T-helper 22 cell (primary cell): ENCODE data around the gene CFAP58.
"Not testable (repeated sequence)": the region's sequence is repeated elsewhere in the genome, so short reads cannot be mapped to it uniquely, and the experiment has no call there.

Experiments
- DNase-seq: peaks from one replicate; pipeline ENCODE4 v3.0.0-alpha.2; 2020; ENCODE audit warnings: low read depth

Gene CFAP58

DNA sequence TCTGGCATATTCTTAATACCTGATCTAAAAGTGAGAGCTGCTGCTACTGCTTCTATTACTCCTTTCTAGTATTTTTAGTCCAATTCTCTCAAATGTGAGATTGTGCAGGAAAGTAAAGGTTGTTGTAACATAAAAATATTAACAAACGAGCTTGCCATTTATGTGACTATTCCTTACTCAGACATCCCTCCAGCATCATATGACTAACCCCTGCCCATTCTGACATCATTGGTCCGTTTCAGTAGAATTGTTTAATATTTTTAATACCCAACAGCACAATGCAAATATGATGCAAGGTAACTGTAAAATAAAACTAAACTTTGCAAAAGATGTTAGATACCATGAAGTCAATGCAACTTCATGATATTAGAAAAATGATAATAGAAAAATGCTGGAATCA, 83.6 kb downstream of the CFAP58 start:
- no peak for DNase-seq

DNA sequence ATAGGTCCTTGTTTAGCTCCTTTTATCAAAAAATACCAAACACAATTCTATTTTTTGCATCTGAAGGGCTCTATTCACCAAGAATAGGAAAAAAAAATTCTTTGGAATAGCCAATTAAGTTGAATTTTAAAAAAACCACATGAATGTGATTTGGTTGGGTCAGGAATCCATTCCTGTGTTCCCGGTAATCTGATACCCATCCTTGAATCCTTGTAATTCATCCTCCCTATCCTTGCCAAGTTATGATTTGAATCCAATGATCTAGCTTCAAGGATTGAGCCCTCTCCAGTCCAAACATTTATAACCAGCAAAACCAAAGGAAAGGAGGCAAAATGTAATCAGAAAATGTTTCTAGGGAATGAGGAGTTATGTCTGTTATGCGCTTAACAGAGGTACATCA, 86.6 kb downstream of the CFAP58 start:
- DNase-seq: no peak

DNA sequence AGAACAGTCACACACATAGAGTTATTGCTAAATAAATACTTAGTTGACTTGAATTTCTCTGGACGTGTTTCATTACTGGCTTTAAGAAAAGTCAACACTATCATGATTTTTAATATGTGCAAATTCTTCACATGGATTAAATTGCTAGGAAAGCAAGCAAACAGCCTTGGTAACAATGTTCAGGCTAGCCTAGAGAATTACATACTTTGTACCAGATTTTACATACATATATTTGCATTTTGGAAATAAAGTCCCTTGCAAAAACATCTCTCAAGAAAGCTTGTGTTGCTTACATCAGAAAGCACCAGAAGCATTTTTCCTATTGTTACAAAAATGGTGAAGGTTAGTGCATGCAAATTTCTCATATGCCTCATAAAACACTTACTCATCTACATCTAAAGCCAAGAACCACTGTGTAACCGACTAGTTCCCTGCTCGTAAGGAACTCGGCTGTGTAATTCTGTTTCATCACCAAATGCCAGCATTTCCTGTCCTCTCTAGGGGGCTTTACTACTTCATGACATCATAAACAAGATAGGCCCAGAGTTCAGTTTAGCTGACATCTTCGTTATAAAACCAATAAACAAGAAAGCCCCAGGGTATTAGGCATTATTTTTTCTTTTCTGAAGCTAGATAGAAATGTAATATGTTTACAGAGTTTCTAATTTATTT, 87.8 kb downstream of the CFAP58 start:
- no peak for DNase-seq

DNA sequence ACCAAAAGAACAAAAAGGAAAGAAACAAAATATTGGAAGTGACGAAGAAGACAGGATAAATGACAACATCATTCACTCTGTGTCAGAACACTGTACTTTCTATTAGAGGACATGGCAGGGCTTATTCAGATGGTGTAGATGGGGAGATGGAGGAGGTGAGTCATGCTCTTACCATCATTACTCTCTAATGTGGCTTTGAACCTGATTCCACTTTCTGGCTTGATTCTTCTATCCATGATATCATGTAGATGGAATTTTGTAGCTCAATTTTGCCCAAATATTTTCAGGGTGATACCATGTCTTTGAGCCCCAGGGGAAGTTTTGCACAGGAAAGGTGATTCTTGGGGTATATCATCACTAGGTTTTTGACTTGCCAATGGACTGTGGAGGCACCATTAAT, 91.7 kb downstream of the CFAP58 start:
- DNase-seq: no peak

DNA sequence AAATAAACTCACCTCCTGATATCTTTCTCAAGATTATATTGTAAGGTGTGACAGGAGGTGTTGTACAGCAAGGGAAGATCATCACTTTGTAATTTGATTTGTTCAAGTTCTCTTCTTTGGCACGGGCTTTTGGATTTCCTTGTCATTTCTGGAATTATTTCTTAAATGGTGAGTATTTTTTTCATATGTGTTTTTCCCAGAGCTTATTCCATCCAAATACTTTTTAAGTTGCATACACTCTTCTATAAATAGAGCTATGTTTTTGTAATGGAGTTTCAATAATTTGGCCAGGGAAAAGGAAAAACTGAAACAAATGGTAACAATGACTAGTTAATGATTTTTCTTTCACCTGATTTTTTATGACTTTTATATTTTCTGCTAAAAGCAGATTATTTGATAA, 92.5 kb downstream of the CFAP58 start:
- DNase-seq: no peak

DNA sequence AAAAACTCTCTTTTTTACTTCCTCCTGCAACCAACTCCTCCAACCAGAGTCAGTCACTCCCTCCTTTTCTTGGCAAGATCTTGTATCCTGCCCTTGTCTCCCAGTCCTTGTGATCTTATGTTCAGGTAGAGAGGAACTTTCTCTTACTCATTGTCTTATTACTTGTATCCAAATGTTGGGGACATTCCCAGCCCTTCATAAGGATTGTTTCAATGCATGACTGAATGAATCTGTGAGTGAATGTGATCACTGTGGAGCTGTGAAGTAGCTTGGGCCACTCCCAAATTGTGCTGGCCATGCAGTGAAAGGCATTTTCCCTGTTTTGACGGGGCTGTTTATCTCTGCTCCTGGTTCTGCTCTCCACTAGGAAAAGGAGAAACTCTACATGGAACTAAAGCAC, 93.7 kb downstream of the CFAP58 start:
- no peak for DNase-seq

DNA sequence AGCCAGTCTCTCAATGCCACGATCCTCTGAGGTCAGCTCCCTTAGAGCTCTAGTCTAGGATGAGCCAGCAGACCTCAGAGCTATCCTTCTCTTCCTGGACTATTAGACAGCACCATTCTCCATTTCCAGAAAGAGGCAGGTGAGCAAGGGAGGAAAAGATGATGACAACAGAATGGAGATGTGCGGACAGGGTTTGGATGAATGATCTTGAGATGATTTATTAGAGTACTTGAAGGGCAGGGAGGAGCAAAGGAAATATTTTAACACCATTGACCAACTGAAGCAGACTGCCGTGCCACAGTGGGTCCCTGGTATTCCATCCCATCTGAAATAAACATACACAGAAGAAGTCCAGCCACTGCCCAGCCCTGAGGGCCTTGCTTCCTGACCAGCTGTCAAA, 94.3 kb downstream of the CFAP58 start:
- no peak for DNase-seq

DNA sequence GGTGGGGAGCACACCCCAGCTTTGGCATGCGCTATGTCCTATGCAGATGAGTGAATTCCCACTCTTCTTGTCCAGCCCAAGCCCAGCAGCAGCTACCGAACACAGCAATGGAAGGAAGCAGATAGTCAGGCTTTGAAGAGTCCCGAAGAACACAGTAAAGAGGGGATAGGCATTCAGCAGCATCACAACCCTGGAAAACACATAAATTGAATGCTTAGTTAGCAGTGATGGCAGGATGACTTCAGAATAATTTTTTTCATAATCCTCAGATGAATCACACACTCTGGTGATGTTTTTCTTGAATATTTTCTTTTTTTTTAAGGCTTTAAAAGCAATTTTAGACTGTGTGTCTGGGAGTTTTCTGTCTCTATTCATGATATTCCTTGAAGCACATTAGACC, 95.8 kb downstream of the CFAP58 start:
- no peak for DNase-seq

DNA sequence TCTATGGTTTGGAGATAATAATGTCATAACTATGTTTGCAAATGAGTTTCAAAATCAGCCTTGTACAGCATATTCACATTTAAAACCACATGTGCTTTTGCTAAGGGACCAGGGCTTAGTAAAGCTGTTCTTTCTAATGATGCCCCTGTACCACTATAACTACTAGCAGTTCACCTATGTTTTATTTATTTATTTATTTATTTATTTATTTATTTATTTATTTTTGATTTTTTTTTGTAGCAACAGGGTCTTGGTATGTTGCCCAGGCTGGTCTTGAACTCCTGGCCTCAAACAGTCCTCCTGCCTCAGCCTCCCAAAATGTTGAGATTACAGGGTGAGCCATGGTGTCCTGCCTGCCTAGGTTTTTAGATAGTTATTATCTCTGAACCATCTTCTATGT, 96.9 kb downstream of the CFAP58 start:
- no peak for DNase-seq

DNA sequence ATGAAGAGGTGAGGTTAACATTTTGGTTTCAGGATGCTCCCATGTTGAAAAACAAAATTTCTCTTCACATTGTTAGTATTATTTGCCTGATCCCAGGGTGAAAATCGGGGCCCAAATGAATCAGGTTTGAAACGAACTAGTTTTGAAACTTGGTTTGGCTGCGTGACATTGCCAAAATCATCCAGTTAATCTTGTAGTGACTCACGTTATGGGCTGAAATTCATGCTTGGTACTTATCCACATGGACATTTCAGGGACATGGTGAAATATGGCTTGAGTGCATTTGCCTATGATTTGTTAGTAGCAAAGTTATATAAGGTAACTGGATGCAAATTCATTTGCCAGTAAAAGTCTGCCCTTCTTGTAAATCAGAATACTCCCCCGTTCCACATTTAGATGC, 97.3 kb downstream of the CFAP58 start:
- DNase-seq: no peak

DNA sequence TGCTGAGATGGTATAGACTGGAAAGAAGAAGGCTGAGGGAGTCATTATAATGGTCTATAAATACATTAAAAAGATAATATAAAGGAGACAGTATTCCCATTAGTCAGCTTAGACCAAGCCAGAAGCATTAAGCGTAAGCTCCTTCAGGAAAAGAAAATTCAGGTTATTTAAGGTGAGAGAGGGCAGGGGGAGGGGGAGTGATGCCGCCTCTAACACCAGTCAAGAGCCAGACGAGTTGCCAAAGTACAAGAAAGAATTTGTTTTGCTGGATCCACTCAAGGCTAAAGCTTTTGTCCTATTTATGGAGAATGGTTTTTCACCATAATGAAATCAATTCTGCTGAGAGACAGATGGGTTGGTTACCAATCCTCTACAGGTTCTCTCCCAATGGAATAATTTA, 99.3 kb downstream of the CFAP58 start:
- no peak for DNase-seq

DNA sequence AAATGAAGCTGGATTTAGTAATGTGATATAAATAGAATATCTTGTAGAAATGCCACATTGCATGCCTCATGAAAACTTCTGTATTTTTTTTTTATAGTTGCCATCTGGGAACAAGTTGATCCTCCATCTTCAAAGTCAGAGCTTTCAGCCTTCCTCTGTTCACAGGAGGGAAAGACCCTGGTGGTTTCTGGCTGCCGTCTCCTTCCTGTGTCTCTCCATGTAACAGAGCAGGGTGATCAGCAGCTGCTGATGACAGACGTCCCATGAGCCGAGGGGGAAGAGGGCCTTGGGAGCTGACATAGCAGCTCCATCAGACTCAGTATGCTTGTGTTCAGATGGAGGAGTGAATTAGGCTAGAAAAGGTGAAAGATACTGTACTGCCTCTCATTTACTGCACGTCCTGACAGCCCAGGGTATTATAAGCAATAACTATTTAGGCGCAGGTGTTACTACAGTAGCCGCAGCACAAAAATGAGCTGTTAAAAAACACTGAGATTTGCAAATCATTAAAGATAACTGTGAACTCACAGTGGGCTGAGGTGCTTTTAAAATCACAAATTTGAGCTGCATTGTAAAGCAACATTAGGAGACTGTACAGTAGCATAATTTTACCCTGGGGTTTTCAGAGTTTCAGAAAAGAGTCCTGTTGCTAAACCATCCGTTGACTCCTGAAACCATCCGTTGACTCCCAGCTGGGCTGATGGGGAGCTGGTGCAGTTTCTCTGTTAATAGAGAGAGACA, 103.3 kb downstream of the CFAP58 start:
- DNase-seq: no peak

DNA sequence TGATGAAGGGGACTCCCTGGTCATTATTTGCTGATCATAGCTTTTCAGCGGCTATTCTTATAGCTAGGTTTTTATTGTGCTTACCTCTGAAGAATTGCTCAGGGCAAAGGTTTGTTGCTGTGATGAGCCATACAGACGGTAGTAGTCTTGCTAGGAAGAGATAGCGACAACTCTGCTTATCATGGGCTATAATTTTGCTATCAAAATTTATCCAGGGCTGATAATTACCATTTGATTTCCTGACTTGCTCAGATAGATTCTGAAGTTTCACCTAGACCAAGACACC, 103.9 kb downstream of the CFAP58 start:
- no peak for DNase-seq

DNA sequence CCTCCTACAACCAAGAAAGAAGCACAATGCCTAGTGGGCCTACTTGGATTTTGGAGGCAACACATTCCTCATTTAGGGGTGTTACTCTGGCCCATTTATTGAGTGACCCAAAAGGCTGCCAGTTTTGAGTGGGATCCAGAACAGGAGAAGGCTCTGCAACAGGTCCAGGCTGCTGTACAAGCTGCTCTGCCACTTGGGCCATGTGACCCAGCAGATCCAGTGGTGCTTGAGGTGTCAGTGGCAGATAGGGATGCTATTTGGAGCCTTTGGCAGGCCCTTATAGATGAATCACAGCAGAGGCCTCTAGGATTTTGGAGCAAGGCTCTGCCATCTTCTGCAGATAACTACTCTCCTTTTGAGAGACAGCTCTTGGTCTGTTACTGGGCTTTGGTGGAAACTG, 111.9 kb downstream of the CFAP58 start:
- DNase-seq: not testable (repeated sequence)

DNA sequence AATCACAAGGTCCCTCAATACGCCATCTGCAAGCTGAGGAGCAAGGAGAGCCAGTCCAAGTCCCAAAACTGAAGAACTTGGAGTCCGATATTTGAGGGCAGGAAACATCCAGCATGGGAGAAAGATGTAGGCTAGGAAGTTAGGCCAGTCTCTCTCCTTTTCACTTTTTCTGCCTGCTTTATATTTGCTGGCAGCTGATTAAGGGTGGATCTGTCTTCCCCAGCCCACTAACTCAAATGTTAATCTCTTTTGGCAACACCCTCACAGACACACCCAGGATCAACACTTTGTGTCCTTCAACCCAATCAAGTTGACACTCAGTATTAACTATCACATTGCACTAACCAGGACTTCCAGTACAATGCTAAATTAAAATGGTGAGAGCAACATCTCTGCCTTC, 115.2 kb downstream of the CFAP58 start:
- DNase-seq: not testable (repeated sequence)

DNA sequence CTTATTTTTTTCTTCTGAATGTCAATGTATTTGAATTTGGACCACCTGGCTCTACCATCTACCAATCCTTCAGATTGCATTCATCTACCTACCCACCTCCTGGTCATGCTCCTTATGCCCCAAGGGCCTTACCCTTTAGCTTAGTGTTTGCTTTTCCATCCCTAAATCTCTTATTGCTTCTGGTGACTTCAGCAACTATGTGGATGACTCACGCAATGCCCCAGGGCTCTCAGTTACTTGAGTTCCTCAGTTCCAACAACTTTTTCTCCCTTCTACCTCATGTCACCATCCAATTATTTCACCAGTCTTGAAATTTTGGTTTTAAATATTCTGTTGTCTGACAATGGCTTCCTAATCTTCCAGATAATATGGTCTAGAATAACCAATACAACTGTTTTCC, 118.9 kb downstream of the CFAP58 start:
- no peak for DNase-seq

DNA sequence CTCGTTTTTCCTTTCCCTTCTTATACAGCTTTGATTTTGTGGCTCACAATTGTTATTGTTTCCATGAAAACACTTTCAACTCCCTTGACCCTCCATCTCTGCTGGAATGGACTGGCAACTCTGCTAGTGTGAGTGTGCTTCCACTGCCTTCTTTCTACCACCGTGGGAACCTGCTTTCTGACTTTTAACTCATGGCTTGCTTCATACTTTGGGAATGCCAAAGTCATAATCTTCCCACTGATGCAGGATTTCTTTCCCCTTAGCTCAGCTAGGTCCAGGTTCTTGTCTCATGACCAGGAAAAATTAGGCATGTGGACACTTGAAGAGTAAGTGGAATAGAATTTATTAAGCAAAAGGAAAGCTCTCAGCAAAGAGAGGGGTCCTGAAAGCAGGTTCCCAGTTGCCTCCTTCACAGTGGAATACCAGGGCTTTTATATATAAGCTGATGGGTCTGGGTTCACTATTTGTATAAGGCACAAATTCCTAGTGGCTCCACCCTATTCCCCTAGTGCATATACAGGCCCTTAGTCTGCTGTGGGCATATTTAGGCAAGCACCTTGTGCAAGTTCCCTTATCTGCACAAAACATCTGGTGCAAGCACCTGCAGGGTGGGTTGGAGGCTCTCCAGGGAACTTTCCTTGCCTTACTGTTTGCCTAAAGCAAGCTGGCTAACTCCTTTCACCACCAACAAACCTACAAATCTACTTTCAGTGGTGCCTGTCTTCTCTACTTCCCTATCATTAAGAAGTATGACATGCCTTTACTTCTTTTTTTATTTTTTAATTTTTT, 119.5 kb downstream of the CFAP58 start:
- DNase-seq: no peak

DNA sequence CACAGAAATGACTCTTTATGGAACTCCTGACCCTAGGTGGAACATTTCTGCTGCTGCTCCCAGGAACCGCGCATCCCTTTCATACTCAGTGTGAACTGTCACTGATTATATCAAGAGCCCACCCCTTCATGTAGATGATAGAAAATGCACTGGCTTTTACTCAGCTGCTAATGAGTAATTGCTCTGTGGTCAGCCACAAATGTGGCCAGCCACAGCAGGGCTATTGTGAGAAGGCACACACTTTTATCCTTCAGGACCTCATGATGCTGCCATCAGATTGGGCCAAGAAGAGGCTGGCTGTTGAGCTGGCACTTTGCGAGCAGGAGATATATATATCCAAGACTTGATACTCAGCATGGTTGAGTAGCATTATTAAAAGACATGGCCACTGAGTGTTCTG, 124.7 kb downstream of the CFAP58 start:
- no peak for DNase-seq

DNA sequence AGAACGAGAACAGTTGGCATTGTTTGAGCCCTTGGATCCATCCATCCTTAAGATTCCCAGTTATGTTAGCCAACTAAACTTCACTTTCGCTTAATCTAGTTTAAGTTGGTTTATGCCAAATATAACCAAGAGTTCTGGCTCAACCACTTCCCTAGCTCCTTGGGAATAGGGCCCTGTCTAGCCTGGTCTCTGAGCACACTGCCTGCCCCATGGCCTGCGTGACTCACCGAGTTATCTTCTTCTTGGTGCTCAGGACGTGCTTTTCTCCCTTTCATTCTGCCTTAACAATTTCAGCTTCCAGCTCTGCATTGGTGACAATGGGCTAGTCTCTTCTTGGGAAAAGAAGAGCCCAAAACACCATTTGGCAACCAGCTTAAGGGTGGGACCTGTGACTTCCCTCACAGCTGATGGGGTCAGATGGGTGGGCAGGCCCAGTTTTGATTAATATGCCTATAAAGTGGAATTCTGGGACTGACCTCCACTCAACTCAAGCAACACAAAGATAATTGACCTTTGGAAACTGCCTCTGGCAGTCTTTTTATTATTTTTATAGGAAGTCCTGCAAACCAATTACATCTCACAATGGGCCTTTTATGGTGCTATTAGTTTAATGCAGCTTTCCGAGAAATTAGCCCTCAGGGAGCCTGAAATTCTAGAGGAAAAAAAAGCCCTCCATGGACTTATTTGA, 126.4 kb downstream of the CFAP58 start:
- no peak for DNase-seq

DNA sequence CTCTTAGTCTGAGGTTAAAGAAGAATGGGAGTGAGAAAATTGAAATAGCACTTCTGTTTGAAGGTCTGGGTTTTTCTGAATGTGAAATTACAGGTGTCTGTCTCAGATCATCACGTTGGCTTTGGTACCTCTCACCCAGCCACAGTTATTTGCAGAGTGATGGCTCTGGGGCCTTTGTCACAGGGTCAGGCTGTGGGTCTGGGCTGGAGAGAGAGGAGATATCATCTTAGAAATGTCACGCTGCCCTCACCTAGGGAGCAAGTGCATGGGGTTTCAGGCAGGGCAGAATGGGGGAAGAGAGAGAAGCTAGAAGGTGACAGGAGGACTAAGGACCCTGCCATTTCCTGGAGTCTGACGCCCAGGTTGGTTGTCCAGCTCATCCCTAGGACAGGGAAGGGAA, 127.2 kb downstream of the CFAP58 start:
- DNase-seq: no peak

DNA sequence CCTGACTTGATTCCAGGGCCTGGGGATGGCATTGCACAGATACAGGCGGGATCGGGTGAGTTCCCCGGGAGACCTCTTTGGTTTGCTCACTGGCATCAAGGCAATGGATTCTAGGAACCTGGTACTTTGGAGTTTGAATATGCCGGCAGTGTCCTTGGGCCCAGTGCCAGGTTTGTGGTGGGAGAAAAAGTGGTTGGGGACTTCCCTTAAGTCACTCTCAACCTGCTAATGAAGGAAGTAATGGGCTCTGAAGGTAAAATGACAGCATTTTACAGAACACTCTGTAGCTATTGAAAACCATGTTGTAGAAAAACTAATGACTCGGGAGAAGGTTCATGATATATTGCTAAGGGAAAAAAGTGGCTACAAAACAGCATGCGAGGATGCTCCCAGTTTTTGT, 129.9 kb downstream of the CFAP58 start:
- no peak for DNase-seq

DNA sequence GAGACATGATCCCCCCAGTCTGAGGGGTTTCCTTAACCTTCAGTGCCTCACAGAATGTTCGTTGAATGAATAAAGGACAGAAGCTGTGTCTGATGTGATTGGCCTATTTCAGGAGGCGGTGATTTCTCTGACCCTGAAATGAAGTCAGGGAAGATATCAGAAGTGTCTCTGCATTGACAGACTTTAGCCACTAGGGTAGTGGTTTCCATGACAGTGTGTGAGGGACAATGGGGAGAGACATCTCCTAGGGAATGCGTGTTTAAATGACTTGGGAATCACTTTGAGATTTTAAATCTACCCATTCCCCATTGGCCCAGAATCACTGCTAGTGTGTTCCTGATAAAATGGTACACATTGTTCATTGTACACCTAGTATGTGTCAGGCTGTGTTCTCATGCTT, 132.0 kb downstream of the CFAP58 start:
- no peak for DNase-seq

DNA sequence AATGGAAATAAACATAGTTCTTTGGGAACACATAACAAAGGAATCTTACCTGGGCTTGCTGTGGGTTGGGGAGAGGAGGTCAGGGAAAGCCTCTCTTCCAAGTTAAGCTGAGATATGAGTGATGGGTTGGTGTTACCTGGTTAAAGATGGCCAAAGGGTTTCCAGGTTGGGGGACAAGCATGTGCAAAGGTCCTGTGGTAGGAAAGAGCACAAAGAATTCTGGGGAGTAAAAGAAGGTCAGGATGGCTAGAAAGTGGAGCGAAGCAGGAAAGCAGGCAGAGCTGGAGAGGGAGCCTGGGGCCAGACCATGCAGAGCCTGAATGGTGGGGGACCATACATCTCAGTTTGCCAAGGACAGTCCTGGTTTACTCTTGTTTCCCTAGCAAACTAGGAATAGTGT, 133.2 kb downstream of the CFAP58 start:
- DNase-seq: no peak
